Measurements from ENCODE around the gene FER1L5.

DNA sequence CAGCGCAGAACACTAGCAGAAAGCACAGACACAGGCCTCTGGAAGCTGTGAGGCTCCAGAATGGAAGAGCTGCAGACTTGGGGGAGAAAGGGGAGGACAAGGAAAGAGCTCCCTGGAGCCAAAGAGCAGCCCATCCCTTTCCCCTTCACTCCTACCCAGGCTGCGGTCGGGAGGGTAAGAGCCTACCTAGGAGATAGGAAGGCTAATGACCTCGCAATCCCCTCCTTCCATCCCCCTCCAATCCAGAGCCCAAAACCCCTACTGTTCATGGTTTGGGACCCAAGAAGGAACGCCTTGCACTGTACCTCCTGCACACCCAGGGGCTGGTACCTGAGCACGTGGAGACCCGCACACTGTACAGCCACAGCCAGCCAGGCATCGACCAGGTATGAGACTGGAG lies 57.5 kb downstream of the FER1L5 start:
- no peak for TF ChIP-seq GATA2 (IDR thresholded peaks at IDR 0.05; ENCODE audit: low read depth, low read length)
- no peak for TF ChIP-seq GATA3 (IDR thresholded peaks at IDR 0.05; ENCODE audit: low read depth, low read length)
